ENCODE data around the gene CDH13.

CDH13 gene

DNA sequence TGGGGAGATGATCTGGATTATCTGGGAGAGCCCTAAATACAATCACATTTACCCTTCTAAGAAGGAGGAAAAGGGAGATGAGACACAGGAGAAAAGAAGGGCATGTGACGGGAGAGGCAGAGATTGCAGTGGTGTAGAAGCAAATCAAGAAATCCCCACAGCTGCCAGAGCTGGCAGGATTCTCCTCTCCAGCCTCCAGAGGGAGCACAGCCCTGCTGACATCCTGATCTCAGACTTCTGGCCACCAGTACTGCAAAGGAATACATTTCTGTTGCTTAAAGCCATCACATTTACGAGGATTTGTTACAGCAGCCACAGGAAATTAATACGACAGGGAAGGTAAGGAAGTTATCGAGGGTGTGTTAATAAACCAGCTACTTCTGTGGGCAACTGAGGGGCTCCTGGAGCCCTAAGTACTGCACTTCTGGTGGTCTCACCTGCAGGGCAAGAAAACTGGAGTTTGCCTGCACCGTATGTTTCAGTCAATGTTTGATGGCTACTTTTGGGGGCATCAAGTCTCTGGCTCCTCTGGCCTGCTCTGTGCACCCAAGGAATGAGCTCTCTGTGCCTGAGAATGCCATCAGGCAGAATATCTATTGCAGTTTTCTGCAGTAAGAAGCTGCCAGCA lies 22.9 kb upstream of the CDH13 start:
- Histone ChIP-seq H3K4me3 (ENCODE audit: low read depth in 1 of 2, low read length in 2 of 2) (no peak overlapping the region), H3K36me3 (ENCODE audit: insufficient read depth, low read length) (no peaks in the 10 kb centered on the region), H3K9ac (ENCODE audit: low read length) (no peak overlapping the region), H3K4me1 (ENCODE audit: insufficient read depth, low read length) (no peaks in the 10 kb centered on the region), H3K9me3 (ENCODE audit: low read length) (no peaks in the 10 kb centered on the region), H3K27ac (ENCODE audit: low read depth, low read length) (no peak overlapping the region), H3K27me3 (ENCODE audit: control insufficient read depth in 1 of 2, insufficient read depth in 2 of 2, low read length in 2 of 2) (no peaks in the 10 kb centered on the region)

GRCh38 chr16:82605076-82605475 lies 21.7 kb upstream of the CDH13 start:
- Histone ChIP-seq H3K27ac (ENCODE audit: low read depth, low read length) (no peak overlapping the region), H3K4me1 (ENCODE audit: insufficient read depth, low read length) (peaks cover 5% of the 10 kb centered on the region), H3K4me3 (ENCODE audit: low read depth in 1 of 2, low read length in 2 of 2) (no peak overlapping the region), H3K9ac (ENCODE audit: low read length) (no peak overlapping the region), H3K36me3 (ENCODE audit: insufficient read depth, low read length) (no peaks in the 10 kb centered on the region), H3K27me3 (ENCODE audit: control insufficient read depth in 1 of 2, insufficient read depth in 2 of 2, low read length in 2 of 2) (no peaks in the 10 kb centered on the region), H3K9me3 (ENCODE audit: low read length) (no peaks in the 10 kb centered on the region)

GRCh38 chr16:82605863-82606620 lies 20.7 kb upstream of the CDH13 start:
- H3K27ac ChIP-seq (ENCODE audit: low read depth, low read length): no peak overlapping the region
- H3K9ac ChIP-seq (ENCODE audit: low read length): no peak overlapping the region
- H3K27me3 ChIP-seq (ENCODE audit: control insufficient read depth in 1 of 2, insufficient read depth in 2 of 2, low read length in 2 of 2): no peaks in the 10 kb centered on the region
- no peaks in the 10 kb centered on the region for H3K36me3 ChIP-seq (ENCODE audit: insufficient read depth, low read length)
- no peaks in the 10 kb centered on the region for H3K9me3 ChIP-seq (ENCODE audit: low read length)
- no peak overlapping the region for H3K4me3 ChIP-seq (ENCODE audit: low read depth in 1 of 2, low read length in 2 of 2)
- H3K4me1 ChIP-seq (ENCODE audit: insufficient read depth, low read length): peaks cover 5% of the 10 kb centered on the region

- Histone ChIP-seq H3K4me3 (ENCODE audit: low read depth in 1 of 2, low read length in 2 of 2) (no peak overlapping the region), H3K27ac (ENCODE audit: low read depth, low read length) (no peak overlapping the region), H3K36me3 (ENCODE audit: insufficient read depth, low read length) (no peaks in the 10 kb centered on the region), H3K9me3 (ENCODE audit: low read length) (no peaks in the 10 kb centered on the region), H3K4me1 (ENCODE audit: insufficient read depth, low read length) (peaks cover 5% of the 10 kb centered on the region), H3K9ac (ENCODE audit: low read length) (no peak overlapping the region), H3K27me3 (ENCODE audit: control insufficient read depth in 1 of 2, insufficient read depth in 2 of 2, low read length in 2 of 2) (no peaks in the 10 kb centered on the region)
These were observed 17.6 kb upstream of the CDH13 start for GRCh38 chr16:82609140-82609539.

DNA sequence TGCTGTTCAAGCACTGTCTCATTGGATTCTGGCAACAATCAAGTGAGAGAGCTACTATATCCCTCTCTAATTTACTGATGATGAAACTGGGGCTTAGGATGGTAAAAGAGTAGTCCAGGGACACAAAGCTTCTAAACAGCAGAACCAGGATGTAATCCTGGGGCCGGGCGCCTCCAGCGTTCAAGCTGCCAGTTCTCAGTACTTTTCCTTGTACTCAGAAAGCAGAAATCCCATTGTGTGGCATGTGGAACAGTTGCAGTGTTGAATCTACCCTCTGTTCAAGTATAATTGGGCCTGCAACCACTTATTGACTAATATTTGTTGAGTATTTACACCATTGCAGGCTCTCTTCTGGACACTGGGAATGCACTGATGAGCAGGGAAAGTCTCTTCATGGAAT lies 14.5 kb upstream of the CDH13 start:
- no peaks in the 10 kb centered on the region for H3K36me3 ChIP-seq (ENCODE audit: insufficient read depth, low read length)
- peaks cover 5% of the 10 kb centered on the region for H3K4me1 ChIP-seq (ENCODE audit: insufficient read depth, low read length)
- no peak overlapping the region for H3K27ac ChIP-seq (ENCODE audit: low read depth, low read length)
- no peaks in the 10 kb centered on the region for H3K27me3 ChIP-seq (ENCODE audit: control insufficient read depth in 1 of 2, insufficient read depth in 2 of 2, low read length in 2 of 2)
- H3K4me3 ChIP-seq (ENCODE audit: low read depth in 1 of 2, low read length in 2 of 2): no peak overlapping the region
- no peaks in the 10 kb centered on the region for H3K9me3 ChIP-seq (ENCODE audit: low read length)
- no peak overlapping the region for H3K9ac ChIP-seq (ENCODE audit: low read length)

DNA sequence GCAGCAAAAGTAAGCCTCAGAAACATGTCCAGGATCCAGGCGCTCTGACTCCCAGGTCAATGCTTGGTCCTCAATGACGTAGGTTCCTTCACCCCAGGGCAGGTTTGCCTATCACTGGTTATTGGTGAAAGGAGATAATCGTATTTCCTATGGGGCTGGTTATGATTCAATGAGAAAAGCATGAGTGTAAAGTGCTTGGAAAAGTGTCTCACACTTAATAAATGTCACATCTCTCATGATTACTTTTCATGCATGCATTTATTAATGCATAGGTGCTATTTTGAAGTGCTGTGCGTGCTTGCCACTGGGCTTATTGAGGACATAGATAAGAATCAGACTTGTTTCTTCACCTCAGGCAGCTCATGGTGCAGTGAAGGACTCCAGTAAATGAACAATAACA lies 10.4 kb upstream of the CDH13 start:
- H3K27ac ChIP-seq (ENCODE audit: low read depth, low read length): no peak overlapping the region
- no peaks in the 10 kb centered on the region for H3K9me3 ChIP-seq (ENCODE audit: low read length)
- no peaks in the 10 kb centered on the region for H3K36me3 ChIP-seq (ENCODE audit: insufficient read depth, low read length)
- H3K4me1 ChIP-seq (ENCODE audit: insufficient read depth, low read length): no peaks in the 10 kb centered on the region
- H3K4me3 ChIP-seq (ENCODE audit: low read depth in 1 of 2, low read length in 2 of 2): no peak overlapping the region
- H3K9ac ChIP-seq (ENCODE audit: low read length): no peak overlapping the region
- H3K27me3 ChIP-seq (ENCODE audit: control insufficient read depth in 1 of 2, insufficient read depth in 2 of 2, low read length in 2 of 2): no peaks in the 10 kb centered on the region

DNA sequence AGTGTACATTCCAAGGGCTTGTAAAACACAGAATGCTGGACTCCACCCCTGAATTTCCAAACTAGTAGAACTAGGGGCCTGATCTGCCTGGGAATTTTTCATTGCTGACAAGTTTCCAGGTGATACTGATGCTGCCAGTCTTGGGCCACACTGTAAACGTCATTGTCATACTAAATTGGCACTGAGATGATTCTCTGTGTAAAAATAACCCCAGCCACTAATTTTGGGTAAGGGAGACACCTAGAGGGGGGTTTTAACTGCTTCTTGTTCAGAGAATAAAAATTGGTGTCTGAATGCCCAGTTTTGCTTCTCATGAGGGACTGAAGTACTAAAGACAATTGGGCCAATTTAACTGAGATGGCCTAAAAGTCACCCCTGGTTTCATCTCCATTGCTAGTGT lies 5.0 kb upstream of the CDH13 start:
- peaks cover 3 to 7% of the 10 kb centered on the region in 2 donors for H3K27me3 ChIP-seq (ENCODE audit: control insufficient read depth in 1 of 2, insufficient read depth in 2 of 2, low read length in 2 of 2)
- H3K27ac ChIP-seq (ENCODE audit: low read depth, low read length): no peak overlapping the region
- H3K9me3 ChIP-seq (ENCODE audit: low read length): no peaks in the 10 kb centered on the region
- no peaks in the 10 kb centered on the region for H3K36me3 ChIP-seq (ENCODE audit: insufficient read depth, low read length)
- no peaks in the 10 kb centered on the region for H3K4me1 ChIP-seq (ENCODE audit: insufficient read depth, low read length)
- no peak overlapping the region for H3K9ac ChIP-seq (ENCODE audit: low read length)
- no peak overlapping the region for H3K4me3 ChIP-seq (ENCODE audit: low read depth in 1 of 2, low read length in 2 of 2)

DNA sequence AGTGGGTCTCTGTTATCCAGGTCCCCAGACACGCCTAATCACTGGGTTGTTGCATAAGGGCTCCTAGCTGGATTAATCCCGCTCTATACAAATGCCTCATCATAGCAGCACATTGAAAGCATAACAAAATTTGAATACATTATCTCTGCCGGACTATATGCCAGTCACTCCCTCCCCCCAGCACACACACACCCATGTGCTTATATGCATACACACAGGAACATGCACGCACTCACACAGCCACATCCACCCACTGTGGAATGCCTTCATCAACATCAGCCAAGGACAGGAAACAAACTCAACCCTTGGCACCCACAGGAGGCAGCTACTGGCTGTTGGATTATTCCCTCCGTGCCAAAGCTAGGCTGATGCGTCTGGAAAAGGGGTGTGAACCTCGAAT lies 3.5 kb upstream of the CDH13 start:
- no peaks in the 10 kb centered on the region for H3K9me3 ChIP-seq (ENCODE audit: low read length)
- peaks cover 3% of the 10 kb centered on the region for H3K4me1 ChIP-seq (ENCODE audit: insufficient read depth, low read length)
- no peak overlapping the region for H3K9ac ChIP-seq (ENCODE audit: low read length)
- H3K36me3 ChIP-seq (ENCODE audit: insufficient read depth, low read length): no peaks in the 10 kb centered on the region
- no peak overlapping the region for H3K27ac ChIP-seq (ENCODE audit: low read depth, low read length)
- no peak overlapping the region for H3K4me3 ChIP-seq (ENCODE audit: low read depth in 1 of 2, low read length in 2 of 2)
- H3K27me3 ChIP-seq (ENCODE audit: control insufficient read depth in 1 of 2, insufficient read depth in 2 of 2, low read length in 2 of 2): peaks cover 5 to 20% of the 10 kb centered on the region in 2 donors

GRCh38 chr16:82625066-82625968 lies 1.5 kb upstream of the CDH13 start:
- Histone ChIP-seq H3K4me1 (ENCODE audit: insufficient read depth, low read length) (peaks cover 7% of the 10 kb centered on the region), H3K4me3 (ENCODE audit: low read depth in 1 of 2, low read length in 2 of 2) (no peak overlapping the region), H3K9ac (ENCODE audit: low read length) (no peak overlapping the region), H3K9me3 (ENCODE audit: low read length) (no peaks in the 10 kb centered on the region), H3K36me3 (ENCODE audit: insufficient read depth, low read length) (no peaks in the 10 kb centered on the region), H3K27me3 (ENCODE audit: control insufficient read depth in 1 of 2, insufficient read depth in 2 of 2, low read length in 2 of 2) (peaks cover 5 to 26% of the 10 kb centered on the region in 2 donors), H3K27ac (ENCODE audit: low read depth, low read length) (no peak overlapping the region)

GRCh38 chr16:82628088-82628423 lies 1.3 kb downstream of the CDH13 start:
- H3K9ac ChIP-seq (ENCODE audit: low read length): no peak overlapping the region
- H3K9me3 ChIP-seq (ENCODE audit: low read length): no peaks in the 10 kb centered on the region
- peaks cover 7% of the 10 kb centered on the region for H3K4me1 ChIP-seq (ENCODE audit: insufficient read depth, low read length)
- peak overlapping the region; percentile 48 to 62 for H3K4me3 ChIP-seq (ENCODE audit: low read depth in 1 of 2, low read length in 2 of 2)
- H3K27me3 ChIP-seq (ENCODE audit: control insufficient read depth in 1 of 2, insufficient read depth in 2 of 2, low read length in 2 of 2): peaks cover 5 to 26% of the 10 kb centered on the region in 2 donors
- H3K27ac ChIP-seq (ENCODE audit: low read depth, low read length): no peak overlapping the region
- no peaks in the 10 kb centered on the region for H3K36me3 ChIP-seq (ENCODE audit: insufficient read depth, low read length)

GRCh38 chr16:82628711-82629110 lies 1.9 kb downstream of the CDH13 start:
- Histone ChIP-seq H3K36me3 (ENCODE audit: insufficient read depth, low read length) (no peaks in the 10 kb centered on the region), H3K4me3 (ENCODE audit: low read depth in 1 of 2, low read length in 2 of 2) (no peak overlapping the region), H3K27ac (ENCODE audit: low read depth, low read length) (no peak overlapping the region), H3K4me1 (ENCODE audit: insufficient read depth, low read length) (peaks cover 7% of the 10 kb centered on the region), H3K9me3 (ENCODE audit: low read length) (no peaks in the 10 kb centered on the region), H3K9ac (ENCODE audit: low read length) (no peak overlapping the region), H3K27me3 (ENCODE audit: control insufficient read depth in 1 of 2, insufficient read depth in 2 of 2, low read length in 2 of 2) (peaks cover 5 to 26% of the 10 kb centered on the region in 2 donors)

Data from muscle layer of colon (tissue), 2 donors.